Activated T-cell treated with anti-CD3 and anti-CD28 coated beads, Interleukin-2, amount 50 U/mL, for 24 hours (primary cell): Measurements from ENCODE around the gene CDH11.

ENCODE experiments used
- DNase-seq: peaks from one replicate; pipeline ENCODE4 v3.0.0-alpha.2; 2020
- H3K27ac Mint-ChIP-seq: 2 replicates; pipeline ENCODE4 v1.8.0; 2020; ENCODE audit warnings: mild to moderate bottlenecking, mixed read lengths
- H3K27me3 Mint-ChIP-seq: 2 replicates; pipeline ENCODE4 v1.8.0; 2020; ENCODE audit warnings: mixed read lengths
- H3K36me3 Mint-ChIP-seq: 2 replicates; pipeline ENCODE4 v1.8.0; 2020; ENCODE audit warnings: low read depth, mixed read lengths
- H3K4me1 Mint-ChIP-seq: 2 replicates; pipeline ENCODE4 v1.8.0; 2020; ENCODE audit warnings: low read depth, mixed read lengths
- H3K4me3 Mint-ChIP-seq: 2 replicates; pipeline ENCODE4 v1.8.0; 2020; ENCODE audit warnings: mild to moderate bottlenecking, moderate library complexity, mixed read lengths
- H3K9me3 Mint-ChIP-seq: 2 replicates; pipeline ENCODE4 v1.8.0; 2020; ENCODE audit warnings: mixed read lengths

Gene CDH11

DNA sequence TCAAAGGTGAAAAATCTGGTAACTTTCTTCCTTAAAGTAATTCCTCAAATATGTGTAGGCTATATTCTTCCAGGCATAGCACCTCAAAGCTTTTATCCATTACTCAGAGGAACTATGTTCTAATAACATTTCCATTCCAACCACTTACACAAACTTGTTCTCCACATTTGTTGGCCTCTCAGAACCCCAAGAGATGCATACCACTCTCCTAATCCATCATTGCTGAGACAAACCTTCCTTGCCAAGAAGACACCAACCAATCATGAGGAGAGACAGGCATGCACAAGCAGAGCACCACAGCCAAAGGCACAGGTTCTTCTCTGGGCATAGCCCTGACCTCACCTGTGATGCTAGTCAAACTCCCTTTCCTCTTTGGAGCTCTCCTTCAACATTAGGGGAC is 20.9 kb downstream of the CDH11 start:
- Mint-ChIP-seq H3K36me3 (no peaks in the 10 kb centered on the region), H3K9me3 (peaks cover 3% of the 10 kb centered on the region), H3K27ac (no peak overlapping the region), H3K4me3 (no peak overlapping the region), H3K27me3 (no peaks in the 10 kb centered on the region), H3K4me1 (no peaks in the 10 kb centered on the region)
- DNase-seq: no peak

DNA sequence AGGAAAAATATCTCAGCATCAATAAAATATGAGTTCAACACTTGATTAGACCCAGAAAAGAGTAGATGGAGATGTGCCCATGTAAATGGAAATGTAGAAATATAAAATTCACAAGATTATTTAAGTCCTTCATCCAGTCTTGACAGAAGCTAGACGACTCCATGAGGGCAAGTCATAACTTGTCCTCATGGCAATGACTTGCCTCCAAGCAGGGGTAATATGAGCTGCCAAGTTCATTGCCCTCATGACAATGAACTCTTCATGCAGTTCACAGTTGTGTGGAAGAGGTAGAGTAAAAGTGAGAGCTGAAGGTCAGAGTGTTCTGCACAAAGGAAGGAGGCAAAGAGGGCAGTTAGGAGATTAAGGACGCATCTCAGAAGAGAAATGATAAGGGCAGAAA is 22.3 kb downstream of the CDH11 start:
- no peak for DNase-seq
- Mint-ChIP-seq H3K27me3 (no peaks in the 10 kb centered on the region), H3K4me1 (no peaks in the 10 kb centered on the region), H3K4me3 (no peak overlapping the region), H3K27ac (no peak overlapping the region), H3K9me3 (peaks cover 3% of the 10 kb centered on the region), H3K36me3 (no peaks in the 10 kb centered on the region)

GRCh38 chr16:65098916-65099315 is 22.9 kb downstream of the CDH11 start:
- Mint-ChIP-seq H3K4me3 (no peak overlapping the region), H3K27me3 (no peaks in the 10 kb centered on the region), H3K4me1 (no peaks in the 10 kb centered on the region), H3K9me3 (peaks cover 3% of the 10 kb centered on the region), H3K27ac (no peak overlapping the region), H3K36me3 (no peaks in the 10 kb centered on the region)
- DNase-seq: no peak

DNA sequence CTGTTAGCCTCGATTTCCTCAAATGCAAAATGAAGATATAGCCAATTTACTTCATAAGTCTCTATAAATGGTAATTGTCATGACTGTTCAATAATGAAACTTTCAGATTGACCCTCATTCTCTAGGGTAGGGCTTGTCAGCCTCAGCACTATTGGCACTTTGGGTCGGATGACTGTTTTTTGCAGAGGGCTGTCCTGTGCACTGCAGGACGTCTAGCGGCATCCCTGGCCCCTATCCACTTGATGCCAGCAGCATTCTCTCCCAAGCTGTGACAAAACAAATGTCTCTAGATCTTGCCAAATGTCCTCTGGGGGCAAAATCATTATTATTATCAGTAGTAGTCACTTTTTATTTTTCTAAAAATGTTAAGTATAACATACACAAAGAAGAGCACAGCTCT is 24.6 kb downstream of the CDH11 start:
- no peak for DNase-seq
- Mint-ChIP-seq H3K4me1 (no peaks in the 10 kb centered on the region), H3K27ac (no peak overlapping the region), H3K9me3 (peaks cover 3% of the 10 kb centered on the region), H3K27me3 (no peaks in the 10 kb centered on the region), H3K4me3 (no peak overlapping the region), H3K36me3 (no peaks in the 10 kb centered on the region)

- no peak overlapping the region for H3K4me3 Mint-ChIP-seq
- H3K4me1 Mint-ChIP-seq: no peaks in the 10 kb centered on the region
- H3K27me3 Mint-ChIP-seq: no peaks in the 10 kb centered on the region
- no peak for DNase-seq
- peaks cover 3% of the 10 kb centered on the region for H3K9me3 Mint-ChIP-seq
- H3K27ac Mint-ChIP-seq: no peak overlapping the region
- H3K36me3 Mint-ChIP-seq: no peaks in the 10 kb centered on the region
Measured at GRCh38 chr16:65095906-65096305, 26.0 kb downstream of the CDH11 start.

- Mint-ChIP-seq H3K36me3 (no peaks in the 10 kb centered on the region), H3K4me1 (no peaks in the 10 kb centered on the region), H3K27ac (no peak overlapping the region), H3K9me3 (peaks cover 3% of the 10 kb centered on the region), H3K27me3 (no peaks in the 10 kb centered on the region), H3K4me3 (no peak overlapping the region)
- no peak for DNase-seq
Measured at GRCh38 chr16:65095090-65095728, 26.7 kb downstream of the CDH11 start.

DNA sequence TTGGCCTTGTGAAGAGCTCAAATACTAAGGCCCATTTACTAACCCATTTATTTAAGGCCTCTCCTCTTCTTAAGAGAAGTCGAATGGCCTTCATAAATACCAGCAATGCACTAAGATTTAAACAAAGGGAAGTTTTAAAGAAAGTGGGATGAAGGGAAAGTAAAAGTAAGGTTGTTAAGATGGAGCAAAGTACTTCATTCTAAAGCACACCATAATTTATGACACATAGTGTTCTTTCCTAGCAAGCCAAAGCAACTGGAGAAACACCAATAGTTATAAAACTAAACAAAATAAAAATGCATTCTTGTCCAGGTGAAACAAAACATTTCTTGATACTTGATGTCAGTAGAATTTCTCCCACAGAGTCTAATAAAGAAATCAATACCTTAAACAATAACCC is 27.9 kb downstream of the CDH11 start:
- DNase-seq: no peak
- Mint-ChIP-seq H3K4me3 (no peak overlapping the region), H3K4me1 (no peaks in the 10 kb centered on the region), H3K27ac (no peak overlapping the region), H3K27me3 (no peaks in the 10 kb centered on the region), H3K36me3 (no peaks in the 10 kb centered on the region), H3K9me3 (no peaks in the 10 kb centered on the region)

DNA sequence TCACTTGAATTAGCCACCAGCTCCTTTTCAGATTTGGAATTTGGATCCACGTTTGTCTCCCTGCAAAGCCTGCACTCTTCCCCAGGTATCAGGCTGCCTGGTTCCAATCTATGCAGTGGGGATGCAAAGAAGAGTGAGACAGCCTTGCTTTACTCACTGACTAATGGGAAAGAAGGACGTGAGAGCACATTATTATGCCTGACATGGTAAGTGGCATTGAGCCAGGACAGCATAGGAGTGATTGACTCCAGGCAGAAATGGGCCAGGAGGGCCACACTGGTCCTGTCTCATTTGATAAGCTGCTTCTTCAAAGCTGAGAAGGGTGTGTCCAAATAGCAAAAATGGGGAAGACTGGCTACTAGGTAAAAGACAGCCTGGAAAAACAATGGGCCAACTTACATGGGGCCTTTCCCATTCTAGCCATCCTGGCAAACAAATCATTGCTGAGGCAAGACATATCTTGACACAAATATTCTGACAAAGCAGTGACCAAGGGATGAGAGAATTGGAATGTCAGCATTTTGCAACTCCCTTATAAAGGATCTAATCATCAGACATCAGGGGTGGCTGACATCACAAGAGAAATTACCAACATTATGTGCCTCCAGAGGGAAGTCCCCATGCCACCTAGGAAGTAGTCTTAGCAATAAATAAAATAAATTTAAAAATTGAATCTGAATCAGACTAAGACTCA is 38.6 kb downstream of the CDH11 start:
- Mint-ChIP-seq H3K27me3 (no peaks in the 10 kb centered on the region), H3K36me3 (no peaks in the 10 kb centered on the region), H3K27ac (no peak overlapping the region), H3K4me1 (no peaks in the 10 kb centered on the region), H3K4me3 (no peak overlapping the region), H3K9me3 (peaks cover 7% of the 10 kb centered on the region)
- no peak for DNase-seq

DNA sequence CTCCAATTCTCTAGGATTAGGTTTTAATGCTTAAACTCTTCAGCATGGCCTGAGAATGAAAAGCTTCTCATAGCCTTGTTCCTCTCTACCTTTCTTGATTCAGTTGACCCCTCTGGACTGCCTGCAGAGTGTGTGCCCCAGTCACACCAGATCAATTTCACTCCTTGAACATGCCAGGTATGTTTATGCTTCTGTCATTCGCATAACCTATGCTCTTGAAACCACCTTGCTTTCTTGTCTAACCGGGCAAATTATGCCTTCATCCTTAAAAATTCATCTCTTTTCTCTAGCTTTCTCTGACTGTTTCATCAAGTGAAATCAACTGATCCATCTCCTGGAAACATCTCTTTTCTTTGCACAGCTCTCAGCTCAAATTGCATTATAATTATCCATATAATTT is 42.3 kb downstream of the CDH11 start:
- Mint-ChIP-seq H3K4me1 (no peaks in the 10 kb centered on the region), H3K4me3 (no peak overlapping the region), H3K36me3 (no peaks in the 10 kb centered on the region), H3K27ac (no peak overlapping the region), H3K9me3 (peaks cover 11% of the 10 kb centered on the region), H3K27me3 (no peaks in the 10 kb centered on the region)
- DNase-seq: no peak

GRCh38 chr16:65077181-65077580 is 44.7 kb downstream of the CDH11 start:
- Mint-ChIP-seq H3K27ac (no peak overlapping the region), H3K36me3 (no peaks in the 10 kb centered on the region), H3K27me3 (no peaks in the 10 kb centered on the region), H3K4me3 (no peak overlapping the region), H3K9me3 (peaks cover 11% of the 10 kb centered on the region), H3K4me1 (no peaks in the 10 kb centered on the region)
- DNase-seq: no peak

DNA sequence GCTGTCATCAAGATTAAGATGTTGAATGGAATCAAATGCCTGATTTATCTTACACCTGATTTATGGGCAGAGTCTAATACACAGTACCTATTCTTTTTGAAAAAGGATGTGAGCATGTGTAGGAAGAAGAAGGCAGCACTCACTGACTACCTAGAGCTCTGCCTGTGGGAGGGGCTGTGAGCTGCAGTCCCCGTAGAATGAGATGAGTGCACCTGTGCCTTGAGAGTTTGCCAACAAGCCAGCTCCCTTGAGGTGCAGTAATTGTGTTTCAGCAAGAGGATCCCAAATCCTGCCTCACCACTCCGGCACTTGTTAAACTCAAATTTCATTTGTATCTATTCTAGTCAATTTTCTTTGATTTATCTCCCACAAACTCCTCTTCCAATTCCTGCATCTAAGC is 46.0 kb downstream of the CDH11 start:
- Mint-ChIP-seq H3K4me3 (no peak overlapping the region), H3K4me1 (no peaks in the 10 kb centered on the region), H3K36me3 (no peaks in the 10 kb centered on the region), H3K9me3 (peaks cover 16% of the 10 kb centered on the region), H3K27ac (no peak overlapping the region), H3K27me3 (no peaks in the 10 kb centered on the region)
- no peak for DNase-seq

- Mint-ChIP-seq H3K4me3 (no peak overlapping the region), H3K27ac (no peak overlapping the region), H3K36me3 (no peaks in the 10 kb centered on the region), H3K9me3 (peaks cover 13% of the 10 kb centered on the region), H3K27me3 (no peaks in the 10 kb centered on the region), H3K4me1 (no peaks in the 10 kb centered on the region)
- no peak for DNase-seq
Measured at GRCh38 chr16:65071433-65072311, 50.2 kb downstream of the CDH11 start.

GRCh38 chr16:65070831-65071432 is 50.9 kb downstream of the CDH11 start:
- Mint-ChIP-seq H3K27ac (no peak overlapping the region), H3K4me1 (no peaks in the 10 kb centered on the region), H3K27me3 (no peaks in the 10 kb centered on the region), H3K36me3 (no peaks in the 10 kb centered on the region), H3K4me3 (no peak overlapping the region), H3K9me3 (peaks cover 17% of the 10 kb centered on the region)
- DNase-seq: no peak

- H3K9me3 Mint-ChIP-seq: peaks cover 19% of the 10 kb centered on the region
Measured at GRCh38 chr16:65069766-65070165, 52.1 kb downstream of the CDH11 start.

More at GRCh38 chr16:65069766-65070165, 52.1 kb downstream of the CDH11 start:
- no peaks in the 10 kb centered on the region for H3K27me3 Mint-ChIP-seq
- no peak overlapping the region for H3K4me3 Mint-ChIP-seq
- no peaks in the 10 kb centered on the region for H3K4me1 Mint-ChIP-seq
- no peak for DNase-seq
- no peaks in the 10 kb centered on the region for H3K36me3 Mint-ChIP-seq
- H3K27ac Mint-ChIP-seq: no peak overlapping the region
